GM21367 (cell line): ENCODE data around the gene RBSN.

Experiments
- ATAC-seq: cut with Tn5 transposase; IDR thresholded peaks from one replicate; pipeline ENCODE4 v1.9.1; 2021; ENCODE audit not compliant: unreplicated experiment

The RBSN gene

DNA sequence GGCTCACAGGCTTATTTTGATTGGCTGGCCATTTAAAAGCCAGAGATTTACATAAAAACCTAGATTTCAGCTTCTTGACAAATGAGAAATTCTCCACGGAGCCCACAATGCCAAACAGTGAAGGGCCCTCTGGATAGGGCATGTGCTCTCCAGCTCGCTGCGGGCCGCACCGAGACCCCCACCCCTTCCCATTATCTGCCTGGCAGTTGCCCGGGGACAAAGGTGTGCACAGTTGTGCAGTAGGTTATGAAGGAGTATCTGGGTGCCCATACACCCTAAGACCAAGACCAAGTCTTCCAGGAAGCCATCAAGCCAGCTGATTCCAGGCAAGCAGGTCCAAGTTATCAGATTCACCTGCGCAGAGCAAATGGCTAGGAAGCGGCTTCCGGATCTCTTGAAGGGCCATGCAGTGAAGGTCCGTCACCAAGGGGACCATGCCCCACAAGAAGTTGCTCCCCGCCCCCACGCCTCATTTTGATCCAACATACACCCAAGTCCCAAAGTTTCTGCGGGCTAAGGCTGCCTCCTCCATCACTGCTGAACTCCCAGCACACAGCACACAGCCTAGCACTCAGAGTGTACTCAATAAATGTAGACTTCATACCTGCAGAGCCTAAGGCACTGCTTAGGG, 35.2 kb downstream of the RBSN start:
- no peak for ATAC-seq

DNA sequence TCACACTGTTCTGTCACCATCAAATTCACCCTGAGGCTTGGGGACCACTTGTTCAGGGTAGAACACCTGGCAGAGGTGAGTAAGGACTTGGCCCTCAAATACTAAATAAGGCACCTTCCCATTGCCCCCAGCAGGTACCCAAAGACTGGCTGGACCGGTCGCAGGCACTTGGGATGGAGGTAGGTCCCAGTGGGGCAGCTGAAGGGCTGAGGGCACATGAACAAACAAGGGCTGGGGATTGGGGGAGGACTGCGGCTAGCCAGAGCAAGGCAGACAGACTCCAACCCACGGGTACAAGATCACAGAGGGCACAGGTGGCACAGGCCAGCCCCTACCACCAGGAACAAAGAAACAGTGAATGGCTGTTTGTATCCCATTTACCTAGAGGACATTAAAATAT, 35.7 kb downstream of the RBSN start:
- no peak for ATAC-seq

DNA sequence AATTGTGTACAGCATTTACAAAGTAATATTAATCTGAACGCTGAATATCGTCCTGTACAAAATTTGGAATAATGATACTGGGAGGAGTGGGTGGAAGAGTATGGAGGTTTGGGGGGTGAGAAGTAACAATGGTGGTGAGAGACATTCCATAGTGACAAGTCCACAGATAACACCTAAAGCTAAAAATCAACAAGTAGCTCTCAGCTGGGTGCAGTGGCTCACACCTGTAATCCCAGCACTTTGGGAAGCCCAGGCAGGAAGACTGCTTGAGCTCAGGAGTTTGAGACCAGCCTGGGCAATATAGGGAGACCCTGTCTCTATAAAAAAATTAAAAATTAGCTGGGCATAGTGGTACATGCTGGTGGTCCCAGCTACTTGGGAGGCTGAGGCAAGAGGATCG, 38.9 kb downstream of the RBSN start:
- ATAC-seq: no peak

- no peak for ATAC-seq
These were observed 42.1 kb downstream of the RBSN start for GRCh38 chr3:15056676-15057404.

DNA sequence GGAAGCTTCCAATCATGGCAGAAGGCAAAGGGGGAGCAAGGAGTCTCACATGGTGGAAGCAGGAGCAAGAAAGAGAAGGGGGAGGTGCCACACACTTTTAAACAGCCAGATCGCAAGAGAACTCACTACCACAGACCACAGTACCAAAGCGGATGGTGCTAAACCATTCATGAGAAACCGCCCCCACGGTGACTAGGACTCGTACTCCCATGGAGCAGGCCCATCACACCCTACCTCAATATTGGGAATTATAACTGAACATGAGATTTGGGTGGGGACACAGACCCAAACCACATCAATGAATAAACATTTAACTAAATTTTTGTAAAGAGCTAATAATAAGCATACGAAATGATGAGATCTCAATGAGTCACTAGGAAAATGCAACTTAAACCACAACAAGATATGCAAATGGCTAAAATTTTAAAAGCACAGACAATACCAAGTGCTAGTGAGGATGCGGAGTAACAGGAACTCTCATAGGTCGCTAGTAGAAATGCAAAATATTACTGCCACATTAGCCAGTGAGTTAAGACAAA, 43.9 kb downstream of the RBSN start:
- no peak for ATAC-seq

GRCh38 chr3:15053541-15053940, 45.4 kb downstream of the RBSN start:
- ATAC-seq: no peak

- ATAC-seq: no peak
These were observed 46.4 kb downstream of the RBSN start for GRCh38 chr3:15052335-15053242.

DNA sequence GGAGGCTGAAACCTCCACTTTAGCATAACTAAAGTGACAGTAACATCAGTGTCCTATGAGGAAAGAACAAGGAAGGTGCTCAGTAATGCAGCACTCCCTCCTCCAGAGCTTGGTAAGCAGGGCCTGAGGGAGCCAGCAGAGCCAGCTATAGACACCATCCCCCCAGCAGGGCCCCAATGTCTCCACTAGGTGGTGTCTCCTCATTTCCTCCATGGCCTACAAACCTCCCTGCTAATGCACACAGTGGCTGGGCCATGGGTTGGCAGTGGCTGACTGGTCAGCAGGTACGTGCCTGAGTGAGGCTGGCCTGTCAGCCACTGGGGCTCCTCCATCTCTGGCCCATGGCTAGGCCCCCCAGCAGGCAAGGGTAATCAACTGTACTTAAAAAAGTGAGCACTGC, 47.4 kb downstream of the RBSN start:
- peak; percentile 57 for ATAC-seq

DNA sequence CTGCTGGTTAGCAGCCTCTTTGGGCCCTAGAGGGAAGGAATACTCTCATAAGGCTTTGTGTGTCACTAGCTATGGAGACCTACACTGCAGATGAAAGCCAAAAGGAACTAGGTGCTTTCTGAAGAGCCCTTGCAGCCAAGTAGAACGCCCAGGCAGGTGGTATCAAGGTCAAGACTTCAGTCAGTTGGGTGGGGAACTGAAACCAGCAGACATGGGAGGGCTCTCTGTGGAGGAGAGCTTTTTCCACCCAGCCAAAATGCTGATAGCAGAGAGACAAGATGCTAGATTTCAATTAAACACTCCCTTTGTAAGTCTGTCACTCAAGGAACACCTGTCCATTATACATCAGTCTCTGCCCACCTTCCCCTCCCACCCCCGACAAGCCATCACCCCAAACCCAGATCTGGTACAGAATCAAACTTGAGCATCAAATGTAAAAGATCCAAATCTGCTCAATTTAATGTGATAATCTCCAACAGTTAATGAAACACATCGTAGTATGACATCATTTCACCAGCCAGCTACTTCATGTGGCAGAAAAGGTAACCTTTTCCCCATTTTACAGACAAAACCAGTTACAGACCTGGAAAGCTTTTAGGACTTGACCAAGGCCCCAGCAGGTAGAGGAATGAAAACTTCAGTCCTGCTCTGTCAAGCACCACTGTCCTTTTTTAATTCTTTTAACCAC, 48.4 kb downstream of the RBSN start:
- peak; percentile 81 for ATAC-seq

GRCh38 chr3:15049584-15049983, 49.4 kb downstream of the RBSN start:
- ATAC-seq: no peak

DNA sequence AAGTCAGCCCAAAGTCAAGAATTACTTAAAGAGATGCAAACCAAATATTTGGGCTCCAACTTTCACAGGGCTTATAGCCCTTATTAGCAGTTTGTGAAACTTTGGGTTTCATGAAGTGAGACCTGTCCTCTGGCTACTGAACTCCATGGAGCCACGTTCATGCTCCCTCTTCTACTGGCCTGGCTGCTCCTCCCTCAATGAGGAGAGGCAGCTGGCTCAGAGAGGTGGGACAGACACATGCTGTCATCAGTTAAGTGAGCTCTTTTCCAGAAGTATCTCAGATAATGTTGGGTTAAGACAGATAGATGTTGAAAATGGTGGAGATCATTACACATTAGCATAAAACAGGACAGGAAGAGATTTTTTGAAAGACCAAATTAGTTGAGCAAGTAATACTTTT, 53.3 kb downstream of the RBSN start:
- ATAC-seq: no peak

DNA sequence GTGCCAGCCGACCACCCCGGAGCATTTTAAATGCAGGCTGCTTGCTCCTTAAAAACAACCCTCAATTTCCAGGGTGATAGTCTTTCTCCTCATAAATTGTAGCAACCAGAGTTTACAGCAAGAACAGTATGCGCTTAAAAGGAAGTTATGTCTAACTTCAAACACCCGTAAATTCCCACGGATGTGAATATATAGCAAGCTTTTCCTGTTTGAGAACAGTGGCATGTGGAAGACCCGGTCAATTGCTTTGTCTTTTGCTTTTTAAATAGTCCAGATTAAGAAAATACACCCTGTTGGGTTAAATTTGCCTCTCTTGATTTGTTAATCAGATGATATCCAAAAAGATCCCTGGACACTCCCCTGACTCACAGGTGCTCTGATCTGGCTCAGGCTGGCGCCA, 54.6 kb downstream of the RBSN start:
- no peak for ATAC-seq

DNA sequence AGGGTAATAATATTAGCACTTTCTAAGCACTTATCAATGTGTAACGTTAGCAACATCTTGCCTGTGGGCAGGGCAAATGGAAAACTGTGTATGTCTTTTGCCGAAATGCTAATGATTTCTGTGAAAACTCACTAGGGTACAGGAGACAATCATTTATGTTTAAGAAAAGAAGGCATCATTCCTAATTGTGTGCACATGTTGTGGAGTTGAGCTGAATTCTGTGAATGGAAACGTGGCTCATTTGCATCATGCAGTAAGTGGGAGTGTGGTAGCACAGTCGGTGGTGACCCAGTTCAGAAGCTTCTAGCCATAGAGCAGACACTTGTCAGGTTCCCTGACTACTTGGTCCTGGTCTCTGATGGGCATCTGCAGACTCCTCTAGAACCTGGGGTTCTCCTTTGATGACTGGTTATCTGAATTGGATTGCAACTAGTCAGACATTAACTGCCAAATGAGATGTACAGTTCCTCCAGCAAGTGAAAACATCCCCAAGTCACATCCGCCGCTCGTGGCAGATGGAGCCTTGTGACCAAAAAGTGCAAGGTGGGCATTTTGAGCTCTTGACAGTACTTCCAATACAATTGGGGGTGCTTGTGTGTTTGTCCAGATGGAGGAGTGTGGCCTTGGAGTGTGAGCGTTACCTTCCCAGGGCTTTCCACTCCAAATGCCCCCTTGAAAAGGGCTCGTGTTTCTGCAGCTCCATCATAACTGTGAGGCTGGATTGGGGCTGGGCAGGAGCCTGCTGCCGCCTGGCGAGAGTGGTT, 55.4 kb downstream of the RBSN start:
- no peak for ATAC-seq

DNA sequence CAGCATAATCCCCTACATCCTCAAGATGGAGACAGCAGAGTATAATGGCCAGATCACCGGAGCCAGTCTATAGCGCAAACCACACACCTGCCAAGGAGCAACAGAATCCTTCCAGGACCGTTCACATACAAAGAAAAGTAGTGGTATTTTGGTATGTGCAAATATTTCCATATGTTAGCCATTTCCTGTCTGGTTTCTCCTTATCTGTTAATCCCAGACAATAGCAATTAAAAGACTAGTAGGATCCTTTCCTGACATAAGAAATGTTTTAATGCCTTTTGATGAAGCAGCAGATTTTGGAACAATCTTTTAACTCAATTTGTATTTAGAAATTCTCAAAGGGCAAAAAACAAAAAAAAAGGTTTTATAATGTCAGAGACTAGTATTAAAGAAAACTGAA, 56.0 kb downstream of the RBSN start:
- ATAC-seq: no peak

DNA sequence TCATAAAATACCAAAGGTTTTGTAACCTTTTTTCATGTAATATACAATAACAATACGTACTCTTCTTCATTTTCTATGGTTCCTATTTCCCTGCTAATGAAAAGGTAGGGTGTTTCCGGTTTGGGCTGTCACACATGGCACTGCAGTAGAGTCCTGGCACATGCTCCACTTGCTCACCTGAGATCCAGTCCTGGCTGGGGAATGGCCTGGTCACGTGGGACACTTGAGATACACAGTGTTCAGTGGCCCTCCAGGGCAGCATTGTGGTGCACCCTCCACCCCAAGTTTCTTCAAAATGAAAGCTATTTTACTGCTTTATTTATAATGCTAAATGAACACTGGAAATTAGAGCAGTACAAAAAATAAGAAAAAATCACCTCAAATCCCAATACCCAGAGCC, 57.0 kb downstream of the RBSN start:
- no peak for ATAC-seq

GRCh38 chr3:15040844-15041243, 58.1 kb downstream of the RBSN start:
- ATAC-seq: no peak

DNA sequence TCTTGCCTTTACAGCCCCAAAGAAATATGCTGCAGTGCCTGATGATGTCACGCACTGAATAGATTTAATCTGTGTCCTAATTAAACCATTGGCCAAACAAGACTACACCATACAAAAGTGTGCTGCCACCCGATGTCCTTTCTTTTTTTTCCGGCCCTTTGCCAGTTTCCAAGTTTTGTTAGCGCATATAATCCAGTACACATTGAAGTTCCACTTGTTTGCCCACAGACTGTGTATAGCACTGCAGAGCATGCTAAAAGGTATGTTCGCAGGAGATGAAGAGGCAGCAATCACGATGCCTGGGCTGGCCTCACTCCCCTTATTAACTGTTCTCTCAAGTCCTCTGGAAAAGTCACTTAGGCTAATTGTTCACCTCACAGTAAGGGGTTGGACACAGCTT, 60.6 kb downstream of the RBSN start:
- no peak for ATAC-seq

DNA sequence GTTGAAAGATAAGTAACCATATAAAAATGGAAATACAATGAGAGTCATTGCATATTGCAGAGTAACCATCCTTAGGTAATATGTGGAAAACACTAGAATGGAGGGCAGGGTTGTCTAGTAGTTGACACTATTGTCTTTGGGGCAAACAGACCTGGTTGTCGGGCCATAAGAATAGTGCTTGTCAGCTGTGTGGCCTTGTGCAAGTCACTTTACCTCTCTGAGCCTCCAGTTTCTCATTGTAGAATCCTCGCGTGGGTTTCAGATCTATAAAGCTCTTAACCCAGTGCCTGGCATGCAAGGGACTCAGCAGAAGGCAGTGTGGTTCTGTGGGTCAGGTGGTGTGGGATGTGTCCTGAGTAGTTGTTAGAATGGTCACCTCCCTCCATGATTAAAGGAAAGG, 65.8 kb downstream of the RBSN start:
- no peak for ATAC-seq

DNA sequence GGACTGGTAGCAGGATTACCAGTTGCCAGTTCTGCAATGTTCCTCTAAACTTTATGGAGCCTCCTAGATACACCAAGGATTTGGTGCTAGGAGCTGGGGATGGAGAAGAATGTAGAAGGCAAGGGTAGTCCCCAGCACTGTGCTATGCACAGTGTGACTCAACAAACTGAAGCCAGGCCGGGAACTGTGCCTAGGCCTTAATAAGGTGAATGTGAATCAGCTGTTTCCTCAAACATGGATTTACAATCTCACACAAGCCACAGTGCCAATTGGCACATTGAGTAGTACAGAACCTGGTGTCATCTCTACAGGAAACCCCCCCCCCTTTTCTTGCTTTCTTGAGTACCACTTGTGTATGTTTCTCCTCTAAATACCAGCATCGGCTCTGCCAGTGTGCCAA, 66.3 kb downstream of the RBSN start:
- ATAC-seq: no peak

- no peak for ATAC-seq
These were observed 69.3 kb downstream of the RBSN start for GRCh38 chr3:15029625-15030024.
